ENCODE results near the gene MRPS30. TPM values are rescaled to one million over a fixed set of nuclear protein-coding genes. Genes with fewer than 3 reads are reported as not detected.
"Not testable (repeated sequence)": the region's sequence is repeated elsewhere in the genome, so short reads cannot be mapped to it uniquely, and the experiment has no call there.

MRPS30 gene
- total and polyA plus RNA-seq, 11 donors = 45.7 to 139 (median 74.0) TPM

GRCh38 chr5:44821164-44821563 lies 12.4 kb downstream of the MRPS30 start:
- intact Hi-C loops (cut with DNase I) = no loop called here
- no peak for DNase-seq
- no peaks in the 10 kb centered on the region for H3K4me1 ChIP-seq
- H3K4me3 ChIP-seq = no peak overlapping the region
- no peaks in the 10 kb centered on the region for H3K27me3 ChIP-seq
- peaks cover 0 to 70% (median 41%) of the 10 kb centered on the region in 9 donors for H3K36me3 ChIP-seq
- no peaks in the 10 kb centered on the region for H3K9me3 ChIP-seq
- ATAC-seq = no peak
- no peak for TF ChIP-seq POLR2A (IDR thresholded peaks at IDR 0.05)
- TF ChIP-seq CTCF (IDR thresholded peaks at IDR 0.05) = no peak
- 89 to 100% (median 95%) methylated on average over 1 of the region's 1 CpG for WGBS, 4 donors
- no peak overlapping the region for H3K27ac ChIP-seq

- H3K4me1 ChIP-seq; ATAC-seq; H3K27me3 ChIP-seq; H3K9me3 ChIP-seq; intact Hi-C loops (cut with DNase I); H3K27ac ChIP-seq; DNase-seq; H3K4me3 ChIP-seq: not testable (repeated sequence)
- 93 to 100% (median 97%) methylated on average over 2 to 3 of the region's 3 CpGs for WGBS, 4 donors
- H3K36me3 ChIP-seq = peaks cover 0 to 35% (median 8%) of the 10 kb centered on the region in 9 donors
These were observed 15.9 kb downstream of the MRPS30 start for GRCh38 chr5:44824662-44825061.

- intact Hi-C loops (cut with DNase I) = no loop called here
- ATAC-seq = no peak
- Histone ChIP-seq H3K27me3 (no peaks in the 10 kb centered on the region), H3K4me1 (no peaks in the 10 kb centered on the region), H3K27ac (no peak overlapping the region), H3K9me3 (peaks cover 0 to 7% (median 0%) of the 10 kb centered on the region in 12 donors), H3K4me3 (no peak overlapping the region), H3K36me3 (peaks cover 0 to 10% (median 3%) of the 10 kb centered on the region in 9 donors)
- TF ChIP-seq POLR2A (IDR thresholded peaks at IDR 0.05) (no peak), CTCF (IDR thresholded peaks at IDR 0.05) (no peak)
- WGBS, 4 donors = 89 to 95% (median 92%) methylated on average over 3 of the region's 3 CpGs
- no peak for DNase-seq
These were observed 18.9 kb downstream of the MRPS30 start for GRCh38 chr5:44827681-44828080.

- H3K9me3 ChIP-seq = peaks cover 0 to 7% (median 0%) of the 10 kb centered on the region in 12 donors
- no peaks in the 10 kb centered on the region for H3K4me1 ChIP-seq
- no peak overlapping the region for H3K27ac ChIP-seq
- WGBS, 4 donors = 78 to 100% (median 84%) methylated on average over 1 of the region's 1 CpG
- H3K36me3 ChIP-seq = peaks cover 0 to 5% (median 0%) of the 10 kb centered on the region in 9 donors
- DNase-seq (no peak), ATAC-seq (no peak)
- H3K4me3 ChIP-seq = no peak overlapping the region
- H3K27me3 ChIP-seq = no peaks in the 10 kb centered on the region
- intact Hi-C loops (cut with DNase I) = no loop called here
- no peak for TF ChIP-seq POLR2A (IDR thresholded peaks at IDR 0.05)
- TF ChIP-seq CTCF (IDR thresholded peaks at IDR 0.05) = no peak
These were observed 20.0 kb downstream of the MRPS30 start for GRCh38 chr5:44828719-44829118.

GRCh38 chr5:44830951-44831350 lies 22.2 kb downstream of the MRPS30 start:
- no peaks in the 10 kb centered on the region for H3K27me3 ChIP-seq
- 81 to 91% (median 89%) methylated on average over 1 of the region's 1 CpG for WGBS, 4 donors

More at GRCh38 chr5:44830951-44831350, 22.2 kb downstream of the MRPS30 start:
- peaks cover 0 to 7% (median 0%) of the 10 kb centered on the region in 12 donors for H3K9me3 ChIP-seq
- H3K4me3 ChIP-seq = no peak overlapping the region
- intact Hi-C loops (cut with DNase I) = no loop called here
- peaks cover 0 to 5% (median 0%) of the 10 kb centered on the region in 9 donors for H3K36me3 ChIP-seq
- H3K4me1 ChIP-seq = no peaks in the 10 kb centered on the region
- no peak overlapping the region for H3K27ac ChIP-seq
- TF ChIP-seq CTCF (IDR thresholded peaks at IDR 0.05) (no peak), POLR2A (IDR thresholded peaks at IDR 0.05) (no peak)
- ATAC-seq (no peak), DNase-seq (no peak)

Measured in heart left ventricle (tissue), 16 donors.